Stimulated activated CD8-positive, alpha-beta memory T cell treated with anti-CD3 and anti-CD28 coated beads, Interleukin-4, amount 100 ng/mL, for 1 hour (primary cell): Measurements from ENCODE around the gene DLGAP1.

ENCODE experiments used
- DNase-seq, 2 donors: peaks; one replicate each; pipeline ENCODE4 v3.0.0-alpha.2; 2020; ENCODE audit warnings: low read depth in 2 of 2, low spot score in 1 of 2

Gene DLGAP1

DNA sequence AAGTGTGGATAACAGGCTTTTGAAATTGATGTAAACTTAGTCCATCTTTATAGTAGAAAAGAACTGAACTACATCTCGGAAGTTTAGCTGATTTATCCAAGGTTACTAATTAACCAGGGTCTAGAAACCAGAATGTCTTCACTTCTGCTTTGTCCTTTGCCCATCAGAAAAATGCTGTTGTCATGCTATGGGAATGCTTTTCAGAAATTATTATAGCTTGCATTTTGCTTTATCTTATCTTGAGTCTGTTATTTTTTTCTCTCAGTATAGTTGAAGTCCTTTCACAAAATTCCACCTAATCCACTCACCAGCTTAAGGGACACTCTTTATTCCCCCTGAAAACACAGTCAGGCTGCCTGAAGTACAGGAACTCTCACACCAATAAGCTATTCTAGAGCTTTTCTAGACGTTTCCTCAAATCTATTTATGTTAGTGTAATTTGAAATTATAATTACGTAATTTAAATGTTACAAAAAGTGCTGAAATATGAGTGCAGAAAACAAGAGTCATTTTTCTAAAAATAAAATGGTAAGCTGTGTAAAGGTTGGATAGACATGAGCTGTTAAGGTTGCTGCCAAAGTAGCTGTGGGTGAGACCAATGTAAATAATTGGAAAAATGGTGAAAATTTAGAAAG lies 548.9 kb downstream of the DLGAP1 start:
- DNase-seq = no peak

DNA sequence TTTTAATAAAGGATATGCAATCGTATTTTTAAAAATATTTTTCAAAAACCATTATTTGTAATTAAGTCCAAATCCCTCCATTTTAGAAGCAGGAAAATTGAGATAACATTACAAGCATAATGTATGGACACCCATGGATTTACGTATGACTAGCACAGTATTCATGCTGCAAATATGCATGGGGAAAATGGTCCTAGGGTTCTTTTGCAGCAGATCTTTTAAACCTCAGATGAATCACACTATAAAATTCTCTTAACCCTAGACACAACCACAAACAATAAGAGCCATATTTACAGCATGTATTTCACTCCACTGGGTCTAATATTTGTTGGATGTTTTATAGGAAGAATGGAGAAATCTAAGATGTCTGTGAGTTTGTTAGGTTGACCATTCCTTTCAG lies 551.8 kb downstream of the DLGAP1 start:
- no peak for DNase-seq

- no peak for DNase-seq
Observed at GRCh38 chr18:3902676-3903075, 552.4 kb downstream of the DLGAP1 start.

GRCh38 chr18:3901811-3902210 lies 553.3 kb downstream of the DLGAP1 start:
- DNase-seq = no peak

GRCh38 chr18:3901042-3901441 lies 554.1 kb downstream of the DLGAP1 start:
- no peak for DNase-seq

- DNase-seq = no peak
Observed at GRCh38 chr18:3900327-3900726, 554.8 kb downstream of the DLGAP1 start.

DNA sequence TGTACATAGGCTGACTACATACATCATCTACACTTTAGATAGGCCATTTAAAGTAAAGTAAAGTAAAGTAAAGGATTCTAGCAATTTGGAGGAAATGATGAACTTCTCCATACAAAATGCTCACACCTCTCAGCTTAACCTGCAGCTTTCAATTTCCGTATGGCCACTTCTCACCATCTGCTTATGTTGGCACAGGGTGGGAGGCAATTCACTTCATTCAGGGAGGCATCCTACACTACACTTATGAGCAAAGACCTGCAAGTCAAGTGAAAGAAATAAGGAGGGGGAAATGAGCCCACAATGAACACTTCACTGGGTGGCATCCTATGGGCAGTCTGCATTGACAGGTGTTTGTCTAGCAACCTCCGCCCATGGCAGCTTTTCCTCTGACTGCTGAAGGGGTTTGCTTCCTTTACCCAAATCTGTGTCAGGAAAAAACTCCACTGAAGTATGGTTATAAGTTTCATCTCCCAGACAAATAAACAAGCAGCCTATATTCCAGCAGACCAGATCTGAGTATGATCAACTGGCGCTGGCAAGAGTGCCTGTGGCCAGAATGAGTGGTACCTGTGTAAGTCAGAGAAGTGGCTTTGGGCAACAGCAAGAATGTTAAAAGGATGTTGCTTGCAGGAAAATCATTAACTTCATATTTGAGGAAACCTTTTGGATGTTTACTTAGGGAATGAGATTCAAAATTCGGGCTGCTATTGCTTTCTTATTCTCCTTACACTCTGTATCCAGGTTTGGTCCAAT lies 556.1 kb downstream of the DLGAP1 start:
- DNase-seq = no peak

- no peak for DNase-seq
Observed at GRCh38 chr18:3892152-3892551, 563.0 kb downstream of the DLGAP1 start.

- no peak for DNase-seq
Observed at GRCh38 chr18:3891245-3891644, 563.9 kb downstream of the DLGAP1 start.

- no peak for DNase-seq
Observed at GRCh38 chr18:3889803-3890202, 565.3 kb downstream of the DLGAP1 start.

GRCh38 chr18:3889121-3889520 lies 566.0 kb downstream of the DLGAP1 start:
- no peak for DNase-seq

DNA sequence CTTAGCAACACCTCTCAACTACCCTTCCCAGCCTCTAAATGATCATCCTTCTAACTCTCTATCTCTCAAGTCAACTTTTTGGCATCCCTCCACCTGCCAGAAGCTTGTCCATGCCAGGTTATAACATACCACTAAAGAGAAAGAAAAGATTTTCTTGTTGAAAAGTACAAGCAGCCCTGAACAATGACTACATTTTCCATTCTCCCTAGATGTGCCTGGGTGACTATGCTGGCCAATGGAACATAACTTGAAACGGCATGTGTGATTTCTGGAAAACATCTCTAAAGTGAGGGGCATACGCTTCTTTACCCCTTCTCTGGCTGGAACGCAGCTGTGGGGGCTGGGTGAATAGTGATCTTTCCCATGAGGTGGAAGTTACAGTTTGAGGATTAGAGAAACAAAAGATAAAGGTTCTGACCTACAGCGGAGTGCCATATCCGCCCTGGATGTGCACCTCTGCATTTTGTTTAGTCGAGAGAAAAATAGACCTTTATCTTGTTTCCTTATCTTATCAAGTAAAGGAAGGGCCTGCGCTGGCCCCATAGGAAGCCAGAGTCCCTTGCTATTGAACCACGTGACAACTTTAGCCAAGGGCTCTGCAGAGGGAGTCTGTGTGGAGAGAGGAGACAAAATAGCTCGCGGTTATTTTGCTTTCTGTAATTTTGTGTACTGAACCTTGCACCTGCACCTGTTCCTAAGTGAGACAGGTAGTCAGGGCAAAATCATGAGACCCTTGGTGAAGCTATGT lies 568.4 kb downstream of the DLGAP1 start:
- DNase-seq = no peak

- no peak for DNase-seq
Observed at GRCh38 chr18:3885209-3885792, 569.8 kb downstream of the DLGAP1 start.

GRCh38 chr18:3879836-3880120 lies 575.3 kb downstream of the DLGAP1 start:
- DNase-seq = no peak

DNA sequence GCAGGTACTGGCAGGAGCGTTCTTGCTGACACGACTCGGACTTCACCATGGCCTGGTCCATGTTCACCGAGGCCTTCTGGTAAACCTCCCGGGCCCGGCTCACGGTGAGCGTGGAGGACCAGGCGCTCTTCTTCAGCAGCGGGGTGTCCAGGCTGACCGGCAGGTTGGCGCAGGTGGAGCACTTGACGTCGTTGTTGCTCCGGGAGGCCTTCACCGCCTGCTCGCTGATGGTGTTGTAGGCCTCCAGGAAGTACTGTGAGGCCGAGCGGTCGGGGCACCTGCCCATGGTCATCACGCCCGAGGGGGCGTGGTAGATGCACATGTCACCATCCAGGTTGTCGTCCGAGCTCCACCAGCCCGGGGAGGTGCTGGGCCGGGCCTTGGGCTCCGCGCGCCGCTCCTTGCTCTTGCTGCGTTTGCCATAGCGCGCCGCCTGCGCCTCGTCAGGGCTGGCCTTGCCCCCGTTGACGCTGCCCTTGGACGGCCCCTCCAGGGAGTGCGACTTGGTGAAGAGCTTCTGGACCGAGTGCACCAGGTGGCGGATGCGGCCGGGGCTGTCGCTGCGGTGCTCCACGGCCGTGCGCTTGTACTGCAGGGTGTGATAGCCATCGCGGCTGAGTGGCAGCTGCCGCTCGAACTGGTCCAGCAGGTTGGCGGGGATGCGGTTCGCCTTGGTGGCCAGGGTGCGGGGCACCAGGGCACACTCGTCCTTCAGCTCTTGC lies 575.8 kb downstream of the DLGAP1 start:
- no peak for DNase-seq

GRCh38 chr18:3878401-3878800 lies 576.7 kb downstream of the DLGAP1 start:
- DNase-seq = no peak

GRCh38 chr18:3877678-3878077 lies 577.4 kb downstream of the DLGAP1 start:
- no peak for DNase-seq

DNA sequence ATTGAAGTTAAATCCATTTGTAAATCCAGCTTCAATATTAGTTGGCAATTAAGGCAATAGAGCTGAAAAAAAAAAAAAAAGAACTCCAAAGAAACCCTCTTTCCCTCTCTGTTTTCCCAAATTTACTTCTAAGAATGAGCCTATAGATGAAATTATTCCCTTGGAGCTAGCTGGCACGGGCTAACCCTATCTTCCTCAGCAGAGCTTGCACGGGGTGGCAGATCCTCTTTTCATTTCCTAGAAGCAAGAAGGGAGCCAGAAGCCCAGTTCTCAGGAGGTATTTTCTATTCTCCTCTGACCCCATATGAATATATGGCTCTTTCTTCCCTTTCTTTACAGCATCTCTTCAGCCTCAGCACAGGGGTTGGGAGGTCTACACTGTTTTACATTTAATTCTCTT lies 579.1 kb downstream of the DLGAP1 start:
- no peak for DNase-seq

DNA sequence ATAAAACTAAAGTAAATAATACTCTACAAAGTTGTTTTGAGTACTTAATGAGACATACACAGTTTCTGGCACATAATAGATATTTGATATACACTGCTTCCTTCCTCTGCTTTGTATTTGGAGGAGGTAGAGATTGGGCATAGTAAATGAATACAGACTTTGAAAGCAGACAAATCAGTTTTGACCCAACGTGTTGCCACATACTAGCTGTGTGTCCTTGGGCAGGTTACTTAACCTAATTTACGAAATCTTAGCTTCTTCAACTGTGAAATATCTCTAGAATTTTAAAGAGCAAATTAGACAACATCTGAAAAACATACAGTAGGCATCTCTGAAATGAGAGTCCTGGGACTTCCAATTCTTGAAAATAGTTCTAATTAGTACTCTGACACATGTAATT lies 579.7 kb downstream of the DLGAP1 start:
- no peak for DNase-seq

DNA sequence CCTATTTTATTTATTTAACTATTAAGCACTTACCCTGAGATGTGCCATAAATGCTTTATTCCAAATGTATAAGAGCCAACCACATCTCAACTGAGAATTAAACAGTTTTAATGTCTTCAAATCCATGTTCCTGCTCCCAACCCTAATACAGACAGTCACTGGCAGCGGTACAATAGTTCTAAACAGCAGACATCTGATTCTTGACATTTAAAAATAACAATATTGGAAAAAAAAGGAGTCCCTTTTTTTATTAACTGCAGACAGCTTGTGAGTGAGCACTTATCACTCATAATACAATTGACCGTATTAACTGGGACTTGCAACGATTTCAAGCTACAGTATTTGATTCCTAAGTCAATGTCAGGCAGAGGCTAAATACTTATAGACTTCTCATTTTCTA lies 580.5 kb downstream of the DLGAP1 start:
- no peak for DNase-seq

DNA sequence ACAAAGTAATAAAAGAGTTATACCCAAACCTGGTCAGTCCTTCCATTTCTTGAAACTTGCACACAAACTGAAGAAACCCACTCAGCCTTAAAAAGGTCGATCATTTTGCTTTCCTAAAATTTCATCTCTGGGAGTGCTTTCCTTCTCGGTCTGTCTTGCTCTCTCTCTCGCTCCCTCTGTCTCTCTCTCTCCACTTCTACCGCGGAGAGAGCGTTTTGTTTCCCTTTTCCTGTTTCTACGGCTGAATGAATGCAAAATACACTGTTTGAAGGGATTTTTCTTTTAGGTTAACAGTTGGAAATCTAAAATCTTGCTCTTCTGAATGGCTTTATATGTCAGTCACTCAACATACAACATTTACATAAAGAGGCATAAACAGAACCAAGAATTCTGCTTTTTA lies 581.0 kb downstream of the DLGAP1 start:
- DNase-seq = no peak
